D721Med (cell line): ENCODE measurements around the gene C5orf15.

Source experiments
- DNase-seq: peaks from one replicate; pipeline ENCODE4 v3.0.0; 2011; ENCODE audit warnings: low spot score; ENCODE audit not compliant: insufficient read length
- FAIRE-seq: peaks from 2 replicates; lab custom pipeline; 2011; peaks lifted over from hg19 to GRCh38; lab: Jason Lieb, UNC
- TF ChIP-seq, protein P1 (sequence below): IDR thresholded peaks from 2 replicates; pipeline ENCODE4 v1.5.1; 2012; ENCODE audit warnings: mild to moderate bottlenecking, control low read depth; ENCODE audit not compliant: insufficient read depth; ENCODE audit errors: missing control alignments

The C5orf15 gene

DNA sequence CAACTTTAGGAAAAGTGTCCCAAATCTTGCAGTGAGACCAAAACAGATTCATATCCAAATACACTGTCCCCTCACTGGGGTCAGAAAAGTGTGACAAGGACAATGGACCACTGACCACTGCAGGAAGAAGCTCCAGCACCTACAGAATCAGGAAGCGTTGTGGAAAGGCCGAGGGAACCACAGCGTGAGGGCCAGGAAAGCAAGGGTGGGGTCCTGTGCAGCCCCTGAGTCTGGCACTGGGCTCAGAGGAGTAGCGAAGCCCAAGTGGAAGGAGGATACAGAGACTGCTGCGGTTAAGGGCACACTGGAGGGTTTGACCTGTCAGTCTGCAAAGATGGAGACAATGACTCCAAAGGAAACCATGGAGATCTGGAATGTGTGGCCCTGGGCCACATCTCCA is 36.9 kb downstream of the C5orf15 start:
- DNase-seq = no peak
- TF ChIP-seq, protein P1, sequence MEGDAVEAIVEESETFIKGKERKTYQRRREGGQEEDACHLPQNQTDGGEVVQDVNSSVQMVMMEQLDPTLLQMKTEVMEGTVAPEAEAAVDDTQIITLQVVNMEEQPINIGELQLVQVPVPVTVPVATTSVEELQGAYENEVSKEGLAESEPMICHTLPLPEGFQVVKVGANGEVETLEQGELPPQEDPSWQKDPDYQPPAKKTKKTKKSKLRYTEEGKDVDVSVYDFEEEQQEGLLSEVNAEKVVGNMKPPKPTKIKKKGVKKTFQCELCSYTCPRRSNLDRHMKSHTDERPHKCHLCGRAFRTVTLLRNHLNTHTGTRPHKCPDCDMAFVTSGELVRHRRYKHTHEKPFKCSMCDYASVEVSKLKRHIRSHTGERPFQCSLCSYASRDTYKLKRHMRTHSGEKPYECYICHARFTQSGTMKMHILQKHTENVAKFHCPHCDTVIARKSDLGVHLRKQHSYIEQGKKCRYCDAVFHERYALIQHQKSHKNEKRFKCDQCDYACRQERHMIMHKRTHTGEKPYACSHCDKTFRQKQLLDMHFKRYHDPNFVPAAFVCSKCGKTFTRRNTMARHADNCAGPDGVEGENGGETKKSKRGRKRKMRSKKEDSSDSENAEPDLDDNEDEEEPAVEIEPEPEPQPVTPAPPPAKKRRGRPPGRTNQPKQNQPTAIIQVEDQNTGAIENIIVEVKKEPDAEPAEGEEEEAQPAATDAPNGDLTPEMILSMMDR = no peak
- FAIRE-seq = no peak

DNA sequence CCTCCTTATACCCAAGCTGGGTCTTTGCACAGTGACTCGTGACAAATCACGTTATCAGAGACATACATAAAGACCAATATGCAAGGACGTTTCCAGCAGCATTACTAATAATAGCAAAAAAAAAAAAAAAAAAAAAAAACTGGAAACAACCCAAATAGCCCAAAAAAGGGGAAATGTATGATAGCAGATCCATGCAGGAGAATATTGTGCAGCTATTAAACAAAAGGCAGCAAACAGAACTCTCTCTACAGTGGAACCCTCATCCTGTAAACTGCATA is 37.7 kb downstream of the C5orf15 start:
- DNase-seq (no peak), FAIRE-seq (no peak)
- TF ChIP-seq, protein P1 = no peak

DNA sequence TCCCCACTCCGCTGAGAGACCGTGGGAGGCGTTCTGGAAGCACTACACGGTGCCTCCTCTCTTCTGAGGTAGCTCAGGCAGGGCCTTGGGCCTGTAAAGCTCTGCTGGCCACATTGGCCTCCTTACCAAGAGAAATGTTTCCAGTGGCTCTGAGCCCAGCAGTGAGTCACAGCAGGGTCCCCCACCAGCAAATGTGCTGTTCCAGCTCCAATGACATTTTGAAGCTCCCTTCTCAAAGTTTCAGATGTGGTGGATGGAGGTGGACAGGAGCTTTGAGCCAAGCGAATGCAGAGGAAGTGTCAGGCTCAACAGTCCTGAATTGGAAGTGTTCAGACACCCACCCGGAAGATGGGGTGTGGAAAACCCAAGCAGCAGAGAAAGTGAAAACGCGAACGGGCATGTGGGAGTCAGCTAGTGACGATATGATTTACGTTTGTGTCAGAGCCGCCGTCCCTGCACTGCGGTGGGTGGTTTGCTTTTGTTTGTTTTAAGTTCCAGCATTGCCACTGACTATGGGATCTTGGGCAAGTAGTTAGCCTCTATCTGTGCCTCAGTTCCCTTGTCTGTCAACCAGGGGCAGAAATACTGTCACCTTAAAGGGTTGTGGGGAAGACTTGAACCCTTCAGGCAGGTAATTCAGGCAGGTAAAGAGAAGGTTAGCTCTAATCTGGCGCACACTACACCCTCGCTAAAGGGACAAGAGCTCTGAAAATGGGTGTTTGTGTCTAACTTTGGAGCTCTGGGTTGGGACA is 38.2 kb downstream of the C5orf15 start:
- DNase-seq = no peak
- TF ChIP-seq, protein P1 = no peak
- FAIRE-seq = no peak

DNA sequence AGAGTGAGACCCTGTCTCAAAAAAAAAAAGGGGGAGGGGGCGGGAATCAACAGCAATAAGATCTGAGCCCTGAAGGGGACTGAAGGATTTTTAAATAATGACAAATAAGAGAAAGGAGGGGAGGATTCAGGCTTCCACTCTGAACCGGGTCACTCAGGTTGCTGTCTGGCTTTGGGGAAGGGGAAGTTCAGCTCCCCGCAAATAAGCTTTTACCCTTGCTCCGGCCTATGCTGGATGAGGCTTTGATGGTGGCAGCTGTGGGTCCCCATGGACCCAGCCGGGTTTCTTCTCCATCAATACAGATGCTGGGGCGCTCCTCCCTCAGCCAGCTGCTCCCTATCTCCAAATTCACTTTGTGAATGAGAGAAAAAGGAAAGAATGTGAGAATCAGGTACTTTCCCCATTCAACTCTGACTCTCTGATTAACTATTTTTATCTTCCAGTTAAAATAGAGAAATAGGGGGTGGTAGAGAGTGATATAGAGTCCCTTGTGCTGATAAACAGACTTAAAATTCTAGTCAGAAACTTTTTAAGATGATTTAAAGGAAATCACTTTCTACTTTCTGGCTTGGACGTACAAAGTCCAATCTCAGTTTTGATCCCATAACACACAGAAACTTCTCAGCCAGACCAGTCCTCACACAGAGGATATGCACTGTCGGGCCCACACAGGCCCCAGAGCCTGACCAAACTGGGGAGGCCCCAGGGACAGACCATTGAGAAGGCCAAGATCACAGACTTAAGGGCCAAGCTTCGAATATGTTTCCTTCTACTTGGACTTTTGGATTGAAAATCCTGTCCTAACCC is 39.6 kb downstream of the C5orf15 start:
- TF ChIP-seq, protein P1 = no peak
- DNase-seq (no peak), FAIRE-seq (no peak)

DNA sequence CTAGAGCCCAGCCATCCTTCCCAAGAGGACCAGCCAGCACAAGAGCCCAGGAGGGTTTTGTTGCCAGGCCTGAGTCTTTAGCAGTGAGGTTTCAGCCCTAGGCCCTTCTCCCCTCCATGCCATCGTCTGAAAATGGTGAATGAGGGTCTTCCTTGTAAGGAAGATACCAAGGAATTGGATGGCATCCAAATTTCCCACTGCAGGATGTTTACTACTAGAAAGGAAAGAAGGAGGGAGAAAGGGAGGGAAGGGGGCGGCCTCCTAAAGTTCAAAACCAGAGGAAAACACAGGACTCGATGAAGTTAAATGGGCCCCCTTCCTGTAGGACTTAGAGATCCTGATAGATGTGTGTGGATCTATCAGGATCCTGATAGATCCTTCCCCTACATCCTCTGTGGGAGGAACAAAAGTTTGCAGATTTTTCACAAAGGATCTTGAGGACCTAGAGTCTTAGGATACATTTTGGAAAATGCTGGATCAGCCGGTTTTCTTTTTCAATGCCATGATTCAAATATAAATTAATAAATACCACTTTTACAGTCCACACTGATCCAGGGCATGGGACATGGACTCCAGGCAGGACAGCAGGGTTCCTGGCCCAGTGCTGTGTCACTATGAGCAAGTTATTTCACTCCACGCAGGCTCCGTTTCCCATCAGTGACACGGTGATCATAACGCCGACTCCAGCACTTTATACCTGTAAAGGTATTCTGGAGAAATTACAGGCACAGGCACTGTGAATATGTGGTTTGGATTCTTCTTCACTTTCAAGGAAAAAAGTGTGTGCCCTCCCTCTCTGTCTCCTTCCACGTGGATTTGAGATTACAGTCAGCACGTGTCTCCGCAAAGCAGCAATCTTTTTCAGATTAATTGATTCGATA is 40.9 kb downstream of the C5orf15 start:
- TF ChIP-seq, protein P1 = no peak
- no peak for FAIRE-seq
- DNase-seq = no peak

DNA sequence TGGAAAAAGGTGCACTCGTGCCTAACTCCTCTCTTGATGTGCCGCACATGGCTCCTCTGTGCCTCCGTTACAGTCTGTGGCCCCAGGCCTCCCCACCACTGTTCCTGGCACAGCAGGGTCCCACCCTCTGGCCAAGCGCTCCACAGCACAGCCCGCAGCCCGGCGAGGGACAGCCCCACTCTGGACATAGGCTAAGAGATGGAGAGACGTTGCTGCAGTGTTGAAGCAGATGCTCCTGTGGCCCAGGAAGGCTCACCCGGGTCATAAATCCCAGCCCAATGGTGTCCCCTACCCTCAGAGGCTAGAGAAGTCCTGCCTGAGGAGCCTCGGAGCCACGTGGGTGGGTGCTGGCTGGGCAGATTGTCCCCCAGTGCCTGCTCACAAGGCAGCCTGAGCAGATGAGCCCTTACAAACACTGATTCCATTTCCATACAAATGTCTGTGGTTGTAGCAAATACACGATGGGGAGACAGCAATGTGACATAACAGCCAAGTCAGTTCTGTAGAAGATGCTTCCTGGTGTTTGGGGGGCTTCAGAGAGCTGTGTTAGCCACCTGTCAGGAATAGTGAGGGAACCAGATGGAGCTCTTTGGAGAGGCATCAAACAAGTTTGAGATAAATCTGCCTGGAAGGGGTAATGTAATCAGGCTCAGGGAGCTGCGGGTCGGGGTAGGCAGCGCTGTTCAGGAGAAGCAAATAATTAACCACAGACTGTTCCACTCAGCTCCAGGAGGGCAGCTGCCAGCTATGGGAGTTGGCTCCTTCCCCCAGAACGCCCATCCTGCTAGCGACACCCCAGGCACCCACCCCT is 41.7 kb downstream of the C5orf15 start:
- no peak for DNase-seq
- TF ChIP-seq, protein P1 = no peak
- FAIRE-seq = no peak
